Measurements from ENCODE around the gene IGFLR1. TPM values are rescaled to one million over a fixed set of nuclear protein-coding genes. Genes with fewer than 3 reads are reported as not detected.
"Not testable (repeated sequence)": the region's sequence is repeated elsewhere in the genome, so short reads cannot be mapped to it uniquely, and the experiment has no call there.

The IGFLR1 gene
- total RNA-seq, 1 donor from 2014 or later, result not detected

- DNase-seq (ENCODE audit: low spot score), result no peak
Observed at GRCh38 chr19:35725216-35725861, 16.9 kb downstream of the IGFLR1 start.

- no peak for DNase-seq (ENCODE audit: low spot score)
Observed at GRCh38 chr19:35724560-35724959, 17.7 kb downstream of the IGFLR1 start.

- DNase-seq (ENCODE audit: low spot score), result not testable (repeated sequence)
Observed at GRCh38 chr19:35724132-35724531, 18.1 kb downstream of the IGFLR1 start.

- no peak for DNase-seq (ENCODE audit: low spot score)
Observed at GRCh38 chr19:35723671-35724070, 18.6 kb downstream of the IGFLR1 start.

GRCh38 chr19:35722897-35723296, 19.4 kb downstream of the IGFLR1 start:
- no peak for DNase-seq (ENCODE audit: low spot score)

- DNase-seq (ENCODE audit: low spot score), result no peak
Observed at GRCh38 chr19:35722461-35722860, 19.8 kb downstream of the IGFLR1 start.

GRCh38 chr19:35721374-35721773, 20.9 kb downstream of the IGFLR1 start:
- no peak for DNase-seq (ENCODE audit: low spot score)

- no peak for DNase-seq (ENCODE audit: low spot score)
Observed at GRCh38 chr19:35720648-35721047, 21.6 kb downstream of the IGFLR1 start.

GRCh38 chr19:35720163-35720524, 22.1 kb downstream of the IGFLR1 start:
- no peak for DNase-seq (ENCODE audit: low spot score)

GRCh38 chr19:35719402-35720162, 22.7 kb downstream of the IGFLR1 start:
- no peak for DNase-seq (ENCODE audit: low spot score)

GRCh38 chr19:35718345-35719041, 23.8 kb downstream of the IGFLR1 start:
- peak; percentile 26 for DNase-seq (ENCODE audit: low spot score)

GRCh38 chr19:35717665-35718344, 24.4 kb downstream of the IGFLR1 start, which contains the start of gene KMT2B:
Gene KMT2B, plus strand, starts transcription at chr19:35718003. Its CDS starts 16 bp downstream, at chr19:35718019.
- DNase-seq (ENCODE audit: low spot score), result no peak

- peak; percentile 98 for DNase-seq (ENCODE audit: low spot score)
Observed at GRCh38 chr19:35716801-35717664, 25.2 kb downstream of the IGFLR1 start.

- peak; percentile 59 for DNase-seq (ENCODE audit: low spot score)
Observed at GRCh38 chr19:35715981-35716800, 26.1 kb downstream of the IGFLR1 start.

GRCh38 chr19:35715355-35715809, 26.9 kb downstream of the IGFLR1 start:
- DNase-seq (ENCODE audit: low spot score), result no peak

- DNase-seq (ENCODE audit: low spot score), result no peak
Observed at GRCh38 chr19:35714601-35715354, 27.5 kb downstream of the IGFLR1 start.

GRCh38 chr19:35713904-35714495, 28.3 kb downstream of the IGFLR1 start:
- DNase-seq (ENCODE audit: low spot score), result no peak

- DNase-seq (ENCODE audit: low spot score), result no peak
Observed at GRCh38 chr19:35713506-35713850, 28.8 kb downstream of the IGFLR1 start.
